ENCODE measurements around the gene B3GAT1.

The B3GAT1 gene

GRCh38 chr11:134417871-134418840, 6.1 kb upstream of the B3GAT1 start:
- DNase-seq, result peak; percentile 39
- in situ Hi-C loops (cut with HindIII; ENCODE audit: low pct_ligation_motif_present, low sequenced_read_pairs), result no loop called here
- Histone ChIP-seq H3K27ac (no peak overlapping the region), H3K27me3 (replicated peaks) (peaks cover 13% of the 10 kb centered on the region), H3K36me3 (replicated peaks) (no peaks in the 10 kb centered on the region), H3K4me3 (ENCODE audit: low read depth, low read length) (no peak overlapping the region)
- no peak for TF ChIP-seq CTCF (IDR thresholded peaks at IDR 0.05; ENCODE audit: low read depth, low read length, missing control alignments)

DNA sequence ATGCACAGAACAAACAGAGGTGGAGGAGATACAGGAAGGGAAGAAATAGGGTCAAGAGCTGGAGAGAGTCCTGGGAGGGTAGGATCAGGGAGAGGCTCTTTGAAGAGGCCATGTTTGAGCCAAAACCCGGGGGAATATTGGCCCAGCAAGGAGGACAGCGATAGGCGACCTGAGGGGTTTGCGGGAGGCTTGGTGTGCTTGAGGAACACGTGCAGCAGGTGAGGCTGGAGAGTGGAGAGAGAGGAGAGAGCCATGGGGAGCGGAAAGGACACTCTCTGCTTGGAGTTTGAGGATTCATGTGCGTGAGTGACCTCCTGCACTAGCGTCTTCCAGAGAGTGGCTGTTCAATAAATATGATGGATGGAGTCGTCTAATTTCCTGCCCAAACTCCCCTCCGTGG, 4.7 kb upstream of the B3GAT1 start:
- Histone ChIP-seq H3K36me3 (replicated peaks) (no peaks in the 10 kb centered on the region), H3K27ac (no peak overlapping the region), H3K4me3 (ENCODE audit: low read depth, low read length) (no peak overlapping the region), H3K27me3 (replicated peaks) (peaks cover 21% of the 10 kb centered on the region)
- no peak for DNase-seq
- in situ Hi-C loops (cut with HindIII; ENCODE audit: low pct_ligation_motif_present, low sequenced_read_pairs), result no loop called here
- no peak for TF ChIP-seq CTCF (IDR thresholded peaks at IDR 0.05; ENCODE audit: low read depth, low read length, missing control alignments)

DNA sequence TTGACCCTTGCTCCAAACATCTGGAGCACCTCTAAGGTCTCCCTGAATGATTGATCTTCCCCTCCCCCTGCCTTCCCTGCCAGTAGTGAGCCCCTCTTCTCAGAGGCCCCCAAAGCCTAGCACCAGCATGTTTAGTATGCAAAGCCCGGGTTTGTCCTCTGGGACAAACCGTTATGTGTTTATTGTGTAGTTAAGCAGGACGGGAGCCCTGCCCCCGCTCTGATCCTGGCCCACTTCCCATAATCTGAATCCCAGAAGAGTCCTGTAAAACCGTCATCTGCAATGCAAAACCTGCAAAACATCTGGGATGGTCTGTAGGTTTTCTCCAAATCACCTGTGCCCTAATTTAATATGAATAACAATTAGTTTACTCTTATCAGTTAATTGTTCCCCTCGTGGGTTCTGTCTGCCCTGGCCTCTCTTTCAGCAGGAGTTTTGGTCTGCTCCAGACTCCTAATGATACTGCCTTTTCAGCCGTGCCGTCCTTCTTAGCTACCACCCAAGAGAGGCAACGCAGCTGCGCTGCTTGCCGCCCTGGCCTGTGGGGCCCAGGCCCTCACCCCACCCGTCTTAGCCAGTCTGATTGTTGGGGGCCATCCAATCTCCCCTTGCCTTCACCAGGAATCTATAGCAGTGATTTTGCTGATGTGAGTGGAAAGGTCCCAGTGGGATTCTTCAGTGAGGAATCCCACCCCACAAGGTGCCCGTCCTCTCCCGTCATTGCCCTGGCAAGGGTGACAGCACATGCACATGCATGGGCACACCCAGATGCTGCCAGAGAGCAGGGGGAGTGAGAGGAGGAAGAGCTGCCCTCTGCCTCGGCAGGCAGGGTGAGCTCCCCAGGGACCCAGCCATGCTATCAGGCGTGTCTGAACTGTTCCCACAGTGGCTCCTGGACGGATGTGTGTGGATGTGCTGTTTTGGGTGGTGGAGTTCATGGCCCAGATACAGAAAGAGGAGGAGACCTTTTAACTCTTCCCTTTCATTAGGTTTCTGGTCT, 3.0 kb upstream of the B3GAT1 start:
- in situ Hi-C loops (cut with HindIII; ENCODE audit: low pct_ligation_motif_present, low sequenced_read_pairs), result no loop called here
- no peak for TF ChIP-seq CTCF (IDR thresholded peaks at IDR 0.05; ENCODE audit: low read depth, low read length, missing control alignments)
- no peak overlapping the region for H3K4me3 ChIP-seq (ENCODE audit: low read depth, low read length)
- peaks cover 35% of the 10 kb centered on the region for H3K27me3 ChIP-seq (replicated peaks)
- H3K27ac ChIP-seq, result no peak overlapping the region
- DNase-seq, result no peak
- no peaks in the 10 kb centered on the region for H3K36me3 ChIP-seq (replicated peaks)

GRCh38 chr11:134413826-134414731, 2.0 kb upstream of the B3GAT1 start:
- no peak for TF ChIP-seq CTCF (IDR thresholded peaks at IDR 0.05; ENCODE audit: low read depth, low read length, missing control alignments)
- Histone ChIP-seq H3K27me3 (replicated peaks) (peaks cover 35% of the 10 kb centered on the region), H3K27ac (no peak overlapping the region), H3K36me3 (replicated peaks) (no peaks in the 10 kb centered on the region), H3K4me3 (ENCODE audit: low read depth, low read length) (no peak overlapping the region)
- no peak for DNase-seq
- in situ Hi-C loops (cut with HindIII; ENCODE audit: low pct_ligation_motif_present, low sequenced_read_pairs), result no loop called here
